Measurements from ENCODE around the gene SUMO1.
"Not testable (repeated sequence)": the region's sequence is repeated elsewhere in the genome, so short reads cannot be mapped to it uniquely, and the experiment has no call there.

SUMO1 gene

GRCh38 chr2:202238234-202239197 lies at the start of gene SUMO1:
Gene SUMO1 (minus strand): TSS chr2:202238597. CDS start chr2:202238451, 146 bp downstream.
- peak; percentile 39 for DNase-seq (ENCODE audit: extremely low read depth, low read depth)
- no peak for TF ChIP-seq CTCF (IDR thresholded peaks at IDR 0.05; ENCODE audit: low read depth, low read length)

- no peak for TF ChIP-seq CTCF (IDR thresholded peaks at IDR 0.05; ENCODE audit: low read depth, low read length)
Observed at GRCh38 chr2:202286595-202286994, 48.2 kb upstream of the SUMO1 start.

GRCh38 chr2:202278944-202279343 lies 40.5 kb upstream of the SUMO1 start:
- peak; percentile 50 for DNase-seq (ENCODE audit: extremely low read depth, low read depth)
- peak; percentile 67 for TF ChIP-seq CTCF (IDR thresholded peaks at IDR 0.05; ENCODE audit: low read depth, low read length)

More at GRCh38 chr2:202286595-202286994, 48.2 kb upstream of the SUMO1 start:
- no peak for DNase-seq (ENCODE audit: extremely low read depth, low read depth)

- DNase-seq (ENCODE audit: extremely low read depth, low read depth): no peak
- no peak for TF ChIP-seq CTCF (IDR thresholded peaks at IDR 0.05; ENCODE audit: low read depth, low read length)
Observed at GRCh38 chr2:202278036-202278760, 39.8 kb upstream of the SUMO1 start.

- DNase-seq (ENCODE audit: extremely low read depth, low read depth): not testable (repeated sequence)
Observed at GRCh38 chr2:202276078-202276720, 37.8 kb upstream of the SUMO1 start.

GRCh38 chr2:202270487-202270886 lies 32.1 kb upstream of the SUMO1 start:
- DNase-seq (ENCODE audit: extremely low read depth, low read depth): no peak
- no peak for TF ChIP-seq CTCF (IDR thresholded peaks at IDR 0.05; ENCODE audit: low read depth, low read length)

GRCh38 chr2:202269585-202269984 lies 31.2 kb upstream of the SUMO1 start:
- no peak for TF ChIP-seq CTCF (IDR thresholded peaks at IDR 0.05; ENCODE audit: low read depth, low read length)
- no peak for DNase-seq (ENCODE audit: extremely low read depth, low read depth)
